GM12878 (cell line): Measurements from ENCODE around the gene RSAD2. TPM values are rescaled to one million over a fixed set of nuclear protein-coding genes. Genes with fewer than 3 reads are reported as not detected.

ENCODE experiments used
- ATAC-seq: fragments of 200-7000 bp; cut with Tn5 transposase; 3 replicates; pipeline ENCODE4 v1.9.1; 2020; ENCODE audit warnings: mild to moderate bottlenecking, moderate library complexity
- BruUV-seq: library from RNA; stranded (reverse); fragments of 400-500 nt; replicated peaks from 2 replicates; lab custom pipeline; 2021; lab: Mats Ljungman, UMichigan
- CTCF ChIA-PET: fragments of 300-600 bp; sonication (Branson Sonifier 250); formaldehyde crosslinking; extraction: SDS; loops from one replicate; lab custom pipeline; 2021; ENCODE audit warnings: inconsistent platforms; lab: Yijun Ruan, JAX
- POLR2A ChIA-PET: fragments of 350-600 bp; formaldehyde crosslinking; extraction: SDS; loops from one replicate; lab custom pipeline; 2021; ENCODE audit warnings: inconsistent platforms; lab: Charles Lee
- RAD21 ChIA-PET: fragments of 300-600 bp; sonication (Branson Sonifier 250); formaldehyde crosslinking; loops from one replicate; lab custom pipeline; 2023; ENCODE audit warnings: antibody characterized with exemption; ENCODE audit not compliant: unreplicated experiment; lab: Charles Lee
- SMC1A ChIA-PET: fragments of 300-600 bp; sonication (Branson Sonifier 250); formaldehyde crosslinking; loops from one replicate; lab custom pipeline; 2023; ENCODE audit not compliant: unreplicated experiment, uncharacterized antibody; lab: Charles Lee
- DNase-seq: peaks from one replicate; pipeline ENCODE4 v3.0.0-alpha.2; 2011; ENCODE audit warnings: low read depth, low spot score
- FAIRE-seq: peaks from 3 replicates; lab custom pipeline; 2011; peaks lifted over from hg19 to GRCh38; lab: Jason Lieb, UNC
- H2AFZ ChIP-seq: 2 replicates; pipeline ENCODE4 v1.6.0; 2011; ENCODE audit warnings: low read depth, low read length, control low read depth; ENCODE audit not compliant: control insufficient read depth
- H3K27ac ChIP-seq: 2 replicates; pipeline ENCODE4 v1.5.1; 2011; ENCODE audit warnings: control low read depth; ENCODE audit not compliant: control insufficient read depth, insufficient read depth
- H3K27me3 ChIP-seq, 2 experiments: replicated peaks in 1 of 2; 2 replicates each; pipeline versions ENCODE4 v1.6.0 to v1.6.1; 2011; ENCODE audit warnings: low read length in 1 of 2; ENCODE audit not compliant: control insufficient read depth in 2 of 2, insufficient read depth in 2 of 2
- H3K36me3 ChIP-seq, 2 experiments: 2 replicates each; pipeline ENCODE4 v1.5.1; 2011; ENCODE audit warnings: low read length in 1 of 2; ENCODE audit not compliant: control insufficient read depth in 2 of 2, insufficient read depth in 2 of 2
- H3K4me1 ChIP-seq: 2 replicates; pipeline ENCODE4 v1.6.1; 2011; ENCODE audit warnings: mild to moderate bottlenecking, low read length, moderate library complexity, mixed read lengths; ENCODE audit not compliant: control insufficient read depth, insufficient read depth
- H3K4me2 ChIP-seq: 2 replicates; pipeline ENCODE4 v1.6.0; 2011; ENCODE audit warnings: control low read depth; ENCODE audit not compliant: control insufficient read depth, insufficient read depth
- H3K4me3 ChIP-seq: fragments of 200-600 bp; sonication (generic); 2 replicates; pipeline ENCODE4 v1.5.1; 2016
- H3K79me2 ChIP-seq: 2 replicates; pipeline ENCODE4 v1.6.0; 2011; ENCODE audit warnings: low read length; ENCODE audit not compliant: control insufficient read depth, insufficient read depth
- H3K9ac ChIP-seq: 2 replicates; pipeline ENCODE4 v1.8.0; 2011; ENCODE audit warnings: low read length, control low read depth, mixed read lengths; ENCODE audit not compliant: control insufficient read depth, insufficient read depth
- H3K9me3 ChIP-seq: replicated peaks from 3 replicates; pipeline ENCODE4 v1.5.1; 2011; ENCODE audit warnings: mild to moderate bottlenecking, low read length; ENCODE audit not compliant: control insufficient read depth, insufficient read depth
- H4K20me1 ChIP-seq: 2 replicates; pipeline ENCODE4 v1.6.0; 2011; ENCODE audit not compliant: control insufficient read depth, insufficient read depth
- ATF3 ChIP-seq: IDR thresholded peaks from 2 replicates; pipeline ENCODE4 v1.6.1; 2011; ENCODE audit warnings: low read depth, mild to moderate bottlenecking, low read length, moderate library complexity, borderline replicate concordance; ENCODE audit errors: extremely low read depth
- CHD2 ChIP-seq: IDR thresholded peaks from 2 replicates; pipeline ENCODE4 v1.6.1; 2011; ENCODE audit warnings: low read depth, low read length, improper control_type of control experiment, borderline replicate concordance
- CHD4 ChIP-seq: fragments of 200-600 bp; sonication (generic); IDR thresholded peaks from 2 replicates; pipeline ENCODE4 v1.6.1; 2016; ENCODE audit warnings: mild to moderate bottlenecking
- ESRRA ChIP-seq: IDR thresholded peaks from 2 replicates; pipeline ENCODE4 v1.6.1; 2012; ENCODE audit warnings: mild to moderate bottlenecking, low read length, improper control_type of control experiment
- ETV6 ChIP-seq, 2 experiments: fragments of 450-650 bp in 1 of 2; IDR thresholded peaks in 1 of 2; conservative IDR thresholded peaks in 1 of 2; 2 replicates each; pipeline ENCODE4 v1.6.1; 2014; ENCODE audit warnings: antibody characterized with exemption in 1 of 2, borderline replicate concordance in 1 of 2, low read depth in 1 of 2, mild to moderate bottlenecking in 1 of 2, moderate library complexity in 1 of 2
- FOS ChIP-seq: IDR thresholded peaks from 3 replicates; pipeline ENCODE4 v1.6.1; 2011; ENCODE audit warnings: borderline replicate concordance; ENCODE audit not compliant: insufficient read length; ENCODE audit errors: extremely low read depth
- MTA2 ChIP-seq: fragments of 450-650 bp; IDR thresholded peaks from 2 replicates; pipeline ENCODE4 v1.6.1; 2016; ENCODE audit warnings: low read depth, mild to moderate bottlenecking, moderate library complexity
- PKNOX1 ChIP-seq: fragments of 450-650 bp; IDR thresholded peaks from 2 replicates; pipeline ENCODE4 v1.6.1; 2016; ENCODE audit warnings: mild to moderate bottlenecking
- SMARCA5 ChIP-seq: fragments of 450-650 bp; IDR thresholded peaks from 2 replicates; pipeline ENCODE4 v1.6.1; 2017; ENCODE audit warnings: mild to moderate bottlenecking
- SUZ12 ChIP-seq: fragments of 200-600 bp; sonication (generic); IDR thresholded peaks from one replicate; pipeline ENCODE4 v1.6.1; 2018; ENCODE audit warnings: antibody characterized with exemption, mild to moderate bottlenecking; ENCODE audit not compliant: unreplicated experiment
- WGBS: methylation state at CpG from one replicate; pipeline ENCODE4 v1.1.6; 2016; ENCODE audit warnings: low lambda C conversion rate; ENCODE audit not compliant: insufficient replicate concordance, insufficient coverage; ENCODE audit errors: missing lambda C conversion rate; 5-methylcytosine and 5-hydroxymethylcytosine counted together
- in situ Hi-C: fragments of 300-500 bp; cut with MboI; formaldehyde crosslinking; loops from 9 replicates; pipeline ENCODE4 v1.14.3; 2018; ENCODE audit warnings: mixed read lengths
- intact Hi-C: fragments of 100-400 bp; cut with micrococcal nuclease; formaldehyde crosslinking; loops from one replicate; pipeline ENCODE4 v1.14.2; 2022; ENCODE audit not compliant: unreplicated experiment
- polyA plus RNA-seq, 11 experiments: library from polyadenylated mRNA; depleted of rRNA in 4 of 11; unstranded in 6 of 11; stranded (reverse) in 5 of 11; fragments of >200 nt; fragmentation: Nextera tagmentation in 4 of 11; fragmentation: Illumina TruSeq in 1 of 11; extraction: Ambion mirVana in 4 of 11; extraction: Trizol in 1 of 11; gene quantifications; 1 replicate in 1 of 11; 2 replicates in 10 of 11; pipeline versions ENCODE4 v1.2.1 to v1.2.3, GENCODE V29; 2011 to 2016; ENCODE audit warnings: inconsistent platforms in 2 of 11, missing spikeins in 2 of 11, low read depth in 1 of 11
- total RNA-seq, 4 experiments: library from RNA; depleted of rRNA in 3 of 4; stranded (reverse); fragments of >200 nt in 3 of 4; fragmentation: Illumina TruSeq in 1 of 4; extraction: Trizol in 1 of 4; gene quantifications; 2 replicates each; pipeline versions ENCODE4 v1.2.1 to v1.2.3, GENCODE V29; 2013 to 2021

RSAD2 gene
- total and polyA plus RNA-seq, 10 of the 15 experiments (the other 5 are each of a cell fraction or from before 2014, with no cell fraction given), result 0.24 to 0.90 (median 0.69) TPM

- POLR2A ChIA-PET, result no interaction called here
- peaks cover 0 to 2% of the 10 kb centered on the region in 2 experiments; a peak in 1 of 4 replicates for H3K27me3 ChIP-seq
- TF ChIP-seq CHD4 (no peak), FOS (no peak), PKNOX1 (peak; percentile 52; the same call in 1 of the 2 replicates), ETV6 (conservative IDR thresholded peaks at IDR 0.05 in 1 of 2, IDR thresholded peaks at IDR 0.05 in 1 of 2; ENCODE audit: borderline replicate concordance in 1 of 2, low read depth in 1 of 2) (no peak)
- TF ChIP-seq, all 136 proteins: peak for 1
- Histone ChIP-seq H3K4me1 (peaks cover 13% of the 10 kb centered on the region), H3K9ac (no peak overlapping the region), H4K20me1 (no peaks in the 10 kb centered on the region), H3K79me2 (no peaks in the 10 kb centered on the region; the same call in 1 of the 2 replicates), H3K36me3 (no peaks in the 10 kb centered on the region), H3K4me2 (no peak overlapping the region), H2AFZ (no peak overlapping the region), H3K4me3 (no peak overlapping the region), H3K27ac (no peak overlapping the region), H3K9me3 (no peaks in the 10 kb centered on the region)
- ChIA-PET SMC1A (no interaction called here), CTCF (no interaction called here), RAD21 (no interaction called here)
- no TSS peak for BruUV-seq
- DNase-seq, result no peak
- no peak for FAIRE-seq
- 61% methylated on average over 1 of the region's 1 CpG for WGBS
- in situ Hi-C loops (no loop called here), intact Hi-C loops (no loop called here)
- ATAC-seq, result no peak
Measured at GRCh38 chr2:6881046-6881445, 3.5 kb downstream of the RSAD2 start.

- DNase-seq, result no peak
- ChIA-PET POLR2A (no interaction called here), RAD21 (no interaction called here), CTCF (no interaction called here), SMC1A (no interaction called here)
- no peaks in the 10 kb centered on the region for H4K20me1 ChIP-seq
- TF ChIP-seq MTA2, result no peak
- no peak for TF ChIP-seq SMARCA5
- no peak for TF ChIP-seq CHD2
- TF ChIP-seq SUZ12, result no peak
- TF ChIP-seq ATF3, result no peak
- TF ChIP-seq ESRRA, result no peak
- ATAC-seq, result no peak
- 73% methylated on average over 5 of the region's 5 CpGs for WGBS
- intact Hi-C loops (no loop called here), in situ Hi-C loops (no loop called here)
- H3K4me2 ChIP-seq, result no peak overlapping the region
- no peak overlapping the region for H2AFZ ChIP-seq
- H3K9ac ChIP-seq, result no peak overlapping the region
- H3K79me2 ChIP-seq, result no peaks in the 10 kb centered on the region; the same call in 1 of the 2 replicates
- H3K36me3 ChIP-seq, result no peaks in the 10 kb centered on the region
- no peaks in the 10 kb centered on the region for H3K9me3 ChIP-seq
- BruUV-seq, result no TSS peak
- no peak for FAIRE-seq
- no peak overlapping the region for H3K4me3 ChIP-seq
- peaks cover 0 to 2% of the 10 kb centered on the region in 2 experiments; a peak in 1 of 4 replicates for H3K27me3 ChIP-seq
- H3K4me1 ChIP-seq, result peaks cover 13% of the 10 kb centered on the region
- H3K27ac ChIP-seq, result no peak overlapping the region
Measured at GRCh38 chr2:6881516-6881915, 3.9 kb downstream of the RSAD2 start.
